NB4 (cell line): Measurements from ENCODE around the gene MYOF.

Experiments used
- CTCF ChIP-seq: IDR thresholded peaks from one replicate; pipeline ENCODE4 v1.5.1; 2012; ENCODE audit warnings: low read depth, low read length
- MAX ChIP-seq: IDR thresholded peaks from 2 replicates; pipeline ENCODE4 v1.6.1; 2011; ENCODE audit warnings: low read depth, low read length
- POLR2A ChIP-seq: IDR thresholded peaks from 2 replicates; pipeline ENCODE4 v1.6.1; 2011; ENCODE audit warnings: mild to moderate bottlenecking; ENCODE audit not compliant: insufficient read length; ENCODE audit errors: extremely low read depth

GRCh38 chr10:93437086-93437945 lies 44.8 kb downstream of the MYOF start:
- TF ChIP-seq CTCF (no peak), POLR2A (peak; percentile 29), MAX (peak; percentile 84)
